SK-N-SH treated with all-trans-retinoic acid at 6 μM for 48 hours (cell line): ENCODE measurements around the gene RIMBP2.
A peak's percentile ranks its signal among the peaks of the same experiment; 100 is the strongest.

ENCODE experiments used
- ATAC-seq: fragments of 200-7000 bp; cut with Tn5 transposase; 3 replicates; pipeline ENCODE4 v1.9.1; 2020; ENCODE audit warnings: mild to moderate bottlenecking, moderate library complexity
- ARNTL ChIP-seq: fragments of 450-650 bp; formaldehyde crosslinking; IDR thresholded peaks from 2 replicates; pipeline ENCODE4 v1.5.0; 2020; ENCODE audit warnings: low read depth, mild to moderate bottlenecking, moderate library complexity, borderline replicate concordance
- BACH2 ChIP-seq: fragments of 250-450 bp; sonication (Bioruptor Pico); IDR thresholded peaks from 2 replicates; pipeline ENCODE4 v1.9.0; 2021; ENCODE audit warnings: mild to moderate bottlenecking, borderline replicate concordance
- CREB5 ChIP-seq: fragments of 250-450 bp; sonication (Bioruptor Pico); IDR thresholded peaks from 2 replicates; pipeline ENCODE4 v1.5.1; 2020; ENCODE audit warnings: low read depth, mild to moderate bottlenecking, moderate library complexity
- CSRNP3 ChIP-seq: fragments of 250-450 bp; sonication (Bioruptor Pico); IDR thresholded peaks from 2 replicates; pipeline ENCODE4 v1.5.1; 2021; ENCODE audit warnings: mild to moderate bottlenecking, moderate library complexity
- ESRRG ChIP-seq: fragments of 250-450 bp; sonication (Bioruptor Pico); IDR thresholded peaks from 2 replicates; pipeline ENCODE4 v1.6.1; 2021; ENCODE audit warnings: mild to moderate bottlenecking
- GLIS3 ChIP-seq: fragments of 250-450 bp; sonication (Bioruptor Pico); IDR thresholded peaks from 2 replicates; pipeline ENCODE4 v1.5.0; 2020; ENCODE audit warnings: mild to moderate bottlenecking, moderate library complexity
- ISL1 ChIP-seq: fragments of 250-450 bp; sonication (Bioruptor Pico); IDR thresholded peaks from 2 replicates; pipeline ENCODE4 v2.1.2; 2022; ENCODE audit warnings: mild to moderate bottlenecking, moderate library complexity
- OSR1 ChIP-seq: fragments of 250-450 bp; sonication (Bioruptor Pico); IDR thresholded peaks from 2 replicates; pipeline ENCODE4 v1.8.0; 2022; ENCODE audit warnings: moderate library complexity, mild to moderate bottlenecking, inconsistent platforms
- PATZ1 ChIP-seq: fragments of 250-450 bp; sonication (Bioruptor Pico); IDR thresholded peaks from 2 replicates; pipeline ENCODE4 v1.8.0; 2020; ENCODE audit warnings: mild to moderate bottlenecking, moderate library complexity, borderline replicate concordance
- PPARA ChIP-seq: fragments of 250-450 bp; sonication (Bioruptor Pico); IDR thresholded peaks from 2 replicates; pipeline ENCODE4 v1.5.0; 2020; ENCODE audit warnings: mild to moderate bottlenecking, borderline replicate concordance
- RARB ChIP-seq: fragments of 250-450 bp; sonication (Bioruptor Pico); IDR thresholded peaks from 2 replicates; pipeline ENCODE4 v1.8.0; 2021; ENCODE audit warnings: mild to moderate bottlenecking, moderate library complexity
- SNAI2 ChIP-seq: fragments of 250-450 bp; sonication (Bioruptor Pico); IDR thresholded peaks from 2 replicates; pipeline ENCODE4 v1.5.0; 2020; ENCODE audit warnings: mild to moderate bottlenecking, moderate library complexity
- TCF4 ChIP-seq: fragments of 250-450 bp; sonication (Bioruptor Pico); IDR thresholded peaks from 2 replicates; pipeline ENCODE4 v1.8.0; 2021; ENCODE audit warnings: mild to moderate bottlenecking, moderate library complexity, borderline replicate concordance
- TOX ChIP-seq: fragments of 250-450 bp; sonication (Bioruptor Pico); IDR thresholded peaks from 2 replicates; pipeline ENCODE4 v1.8.0; 2021; ENCODE audit warnings: mild to moderate bottlenecking, moderate library complexity, borderline replicate concordance
- TSHZ2 ChIP-seq: fragments of 250-450 bp; sonication (Bioruptor Pico); IDR thresholded peaks from 2 replicates; pipeline ENCODE4 v1.5.0; 2020; ENCODE audit warnings: mild to moderate bottlenecking, moderate library complexity
- ZC3H10 ChIP-seq: fragments of 250-450 bp; sonication (Bioruptor Pico); IDR thresholded peaks from 2 replicates; pipeline ENCODE4 v1.5.1; 2021; ENCODE audit warnings: mild to moderate bottlenecking, moderate library complexity
- ZFP3 ChIP-seq: fragments of 250-450 bp; sonication (Bioruptor Pico); IDR thresholded peaks from 2 replicates; pipeline ENCODE4 v1.5.0; 2020; ENCODE audit warnings: mild to moderate bottlenecking, moderate library complexity
- ZFP30 ChIP-seq: fragments of 450-650 bp; formaldehyde crosslinking; IDR thresholded peaks from 2 replicates; pipeline ENCODE4 v1.5.0; 2022; ENCODE audit warnings: mild to moderate bottlenecking, moderate library complexity
- ZNF565 ChIP-seq: fragments of 450-650 bp; formaldehyde crosslinking; conservative IDR thresholded peaks from 2 replicates; pipeline ENCODE4 v1.5.0; 2020; ENCODE audit warnings: low read depth, mild to moderate bottlenecking, moderate library complexity
- ZNF70 ChIP-seq: fragments of 450-650 bp; formaldehyde crosslinking; IDR thresholded peaks from 2 replicates; pipeline ENCODE4 v1.5.0; 2020; ENCODE audit warnings: mild to moderate bottlenecking, moderate library complexity
- ZNF8 ChIP-seq: fragments of 450-650 bp; formaldehyde crosslinking; IDR thresholded peaks from 2 replicates; pipeline ENCODE4 v1.5.0; 2020; ENCODE audit warnings: mild to moderate bottlenecking, moderate library complexity

The RIMBP2 gene

GRCh38 chr12:130622803-130623202, 93.3 kb downstream of the RIMBP2 start:
- TF ChIP-seq PPARA (CRISPR knock-in tag) (no peak), TOX (CRISPR knock-in tag) (no peak), TSHZ2 (CRISPR knock-in tag) (no peak), PATZ1 (no peak), ARNTL (CRISPR knock-in tag) (no peak), OSR1 (CRISPR knock-in tag) (no peak), ZNF8 (CRISPR knock-in tag) (no peak), SNAI2 (CRISPR knock-in tag) (no peak), CSRNP3 (CRISPR knock-in tag) (no peak), RARB (CRISPR knock-in tag) (no peak), GLIS3 (CRISPR knock-in tag) (no peak), ZNF565 (no peak), ZC3H10 (CRISPR knock-in tag) (no peak), ISL1 (CRISPR knock-in tag) (no peak), ZFP30 (no peak), TCF4 (CRISPR knock-in tag) (no peak)
- no peak for ATAC-seq

GRCh38 chr12:130621696-130622298, 94.3 kb downstream of the RIMBP2 start:
- ATAC-seq = no peak
- TF ChIP-seq CSRNP3 (CRISPR knock-in tag) (no peak), ISL1 (CRISPR knock-in tag) (peak; percentile 93), ZNF565 (no peak), PPARA (CRISPR knock-in tag) (no peak), GLIS3 (CRISPR knock-in tag) (peak; percentile 90; the same call in 1 of the 2 replicates), TCF4 (CRISPR knock-in tag) (peak; percentile 72), PATZ1 (0 out of 2 replicates have a peak, but pooled peaks have one; percentile 37), CREB5 (CRISPR knock-in tag) (peak; percentile 71), TSHZ2 (CRISPR knock-in tag) (peak; percentile 83; the same call in 1 of the 2 replicates), BACH2 (CRISPR knock-in tag) (no peak), ZNF8 (CRISPR knock-in tag) (no peak), SNAI2 (CRISPR knock-in tag) (peak; percentile 63; the same call in 1 of the 2 replicates), ESRRG (CRISPR knock-in tag) (no peak), ZFP3 (CRISPR knock-in tag) (peak; percentile 72), ZNF70 (CRISPR knock-in tag) (no peak), ZC3H10 (CRISPR knock-in tag) (no peak)
